ENCODE data around the gene GPR143.

GRCh38 chrX:9710332-9710731 lies 55.3 kb downstream of the GPR143 start:
- TF ChIP-seq, protein P1, sequence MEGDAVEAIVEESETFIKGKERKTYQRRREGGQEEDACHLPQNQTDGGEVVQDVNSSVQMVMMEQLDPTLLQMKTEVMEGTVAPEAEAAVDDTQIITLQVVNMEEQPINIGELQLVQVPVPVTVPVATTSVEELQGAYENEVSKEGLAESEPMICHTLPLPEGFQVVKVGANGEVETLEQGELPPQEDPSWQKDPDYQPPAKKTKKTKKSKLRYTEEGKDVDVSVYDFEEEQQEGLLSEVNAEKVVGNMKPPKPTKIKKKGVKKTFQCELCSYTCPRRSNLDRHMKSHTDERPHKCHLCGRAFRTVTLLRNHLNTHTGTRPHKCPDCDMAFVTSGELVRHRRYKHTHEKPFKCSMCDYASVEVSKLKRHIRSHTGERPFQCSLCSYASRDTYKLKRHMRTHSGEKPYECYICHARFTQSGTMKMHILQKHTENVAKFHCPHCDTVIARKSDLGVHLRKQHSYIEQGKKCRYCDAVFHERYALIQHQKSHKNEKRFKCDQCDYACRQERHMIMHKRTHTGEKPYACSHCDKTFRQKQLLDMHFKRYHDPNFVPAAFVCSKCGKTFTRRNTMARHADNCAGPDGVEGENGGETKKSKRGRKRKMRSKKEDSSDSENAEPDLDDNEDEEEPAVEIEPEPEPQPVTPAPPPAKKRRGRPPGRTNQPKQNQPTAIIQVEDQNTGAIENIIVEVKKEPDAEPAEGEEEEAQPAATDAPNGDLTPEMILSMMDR (IDR thresholded peaks at IDR 0.05; ENCODE audit: low read depth, low read length) = no peak
- TF ChIP-seq, protein P2, sequence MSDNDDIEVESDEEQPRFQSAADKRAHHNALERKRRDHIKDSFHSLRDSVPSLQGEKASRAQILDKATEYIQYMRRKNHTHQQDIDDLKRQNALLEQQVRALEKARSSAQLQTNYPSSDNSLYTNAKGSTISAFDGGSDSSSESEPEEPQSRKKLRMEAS (IDR thresholded peaks at IDR 0.05; ENCODE audit: low read depth, low read length) = no peak

Data from NB4 (cell line).